Neutrophil (primary cell): Measurements from ENCODE around the gene CAMK2G.
"Not testable (repeated sequence)": the region's sequence is repeated elsewhere in the genome, so short reads cannot be mapped to it uniquely, and the experiment has no call there.

Source experiments
- H3K27ac ChIP-seq: fragments of 200-600 bp; sonication (generic); 2 replicates; pipeline ENCODE4 v1.5.1; 2016; ENCODE audit warnings: mild to moderate bottlenecking, moderate library complexity
- H3K27me3 ChIP-seq: fragments of 200-600 bp; sonication (generic); 2 replicates; pipeline ENCODE4 v1.6.0; 2016; ENCODE audit warnings: mild to moderate bottlenecking
- H3K36me3 ChIP-seq: fragments of 200-600 bp; sonication (generic); 2 replicates; pipeline ENCODE4 v1.5.1; 2017
- H3K4me1 ChIP-seq, 2 experiments: fragments of 200-600 bp in 1 of 2; sonication (generic) in 1 of 2; 1 replicate in 1 of 2; 2 replicates in 1 of 2; pipeline versions ENCODE4 v1.5.1 to v1.6.1; 2013 to 2016; ENCODE audit warnings: low read depth in 1 of 2, low read length in 1 of 2, mild to moderate bottlenecking in 1 of 2, moderate library complexity in 1 of 2; ENCODE audit not compliant: control insufficient read depth in 1 of 2, insufficient read depth in 1 of 2
- H3K4me3 ChIP-seq, 2 experiments: fragments of 200-600 bp in 1 of 2; sonication (generic) in 1 of 2; 1 replicate in 1 of 2; 2 replicates in 1 of 2; pipeline ENCODE4 v1.5.1; 2013 to 2016; ENCODE audit warnings: low read depth in 1 of 2, low read length in 1 of 2, mild to moderate bottlenecking in 1 of 2, moderate library complexity in 1 of 2
- H3K9me3 ChIP-seq: fragments of 200-600 bp; sonication (generic); 2 replicates; pipeline ENCODE4 v1.5.1; 2016
- CTCF ChIP-seq: fragments of 200-600 bp; sonication (generic); IDR thresholded peaks from 2 replicates; pipeline ENCODE4 v1.5.1; 2016; ENCODE audit warnings: antibody characterized with exemption

The CAMK2G gene

DNA sequence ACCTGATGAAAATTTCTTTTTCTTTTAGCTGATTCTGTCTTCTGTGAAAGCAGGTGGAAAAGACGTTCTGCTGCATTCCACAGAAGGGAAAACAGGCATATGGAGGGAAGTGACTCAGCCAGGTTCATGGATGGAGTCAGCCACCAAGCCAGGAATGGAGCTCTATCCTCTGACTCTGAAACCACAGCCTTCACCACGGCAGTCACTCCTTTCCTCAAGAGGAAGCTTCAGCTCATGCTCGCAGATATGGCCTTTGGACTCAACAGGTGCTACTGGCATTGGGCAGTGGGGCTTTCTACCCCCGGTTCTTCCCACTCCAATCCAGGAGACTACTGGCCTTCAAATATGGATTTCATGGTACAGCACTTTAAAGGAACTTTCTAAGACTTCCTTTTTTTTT lies 25.1 kb upstream of the CAMK2G start:
- Histone ChIP-seq H3K4me1 (peaks cover 22 to 24% of the 10 kb centered on the region in 2 experiments), H3K27ac (peak overlapping the region; percentile 47)

DNA sequence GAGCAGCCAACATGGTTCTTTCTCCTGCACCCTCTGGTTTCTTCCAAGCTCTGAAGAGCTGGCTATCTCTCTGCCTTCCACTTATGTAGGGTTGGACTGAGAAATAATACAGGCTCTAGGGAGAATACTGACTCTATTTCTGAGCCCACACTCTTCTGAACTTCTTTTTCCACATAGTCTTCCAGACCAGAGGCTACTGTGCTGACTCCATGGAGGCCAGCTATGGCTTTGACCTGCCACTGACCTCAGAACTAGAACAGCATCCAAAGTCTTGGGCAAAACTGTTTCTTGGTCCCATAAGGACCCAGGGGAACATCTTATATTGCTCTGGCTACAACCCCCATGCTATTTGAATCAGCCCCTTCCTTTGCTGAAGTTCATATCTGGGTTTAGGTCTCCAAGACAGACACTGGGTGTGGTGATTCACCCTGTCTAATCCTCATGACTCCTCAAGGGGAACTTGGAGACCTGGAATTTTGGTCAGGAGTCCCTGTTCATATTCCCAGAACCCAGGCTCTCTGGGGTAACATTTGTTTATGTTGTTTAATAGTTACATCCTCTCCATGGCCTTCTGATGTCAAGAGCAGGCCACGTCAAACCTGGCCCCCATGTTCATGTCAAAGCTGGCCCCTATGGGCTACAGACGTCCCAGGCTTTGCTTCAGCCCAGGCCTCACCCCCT lies 24.5 kb upstream of the CAMK2G start:
- Histone ChIP-seq H3K4me3 (no peak overlapping the region), H3K27me3 (no peaks in the 10 kb centered on the region), H3K27ac (peak overlapping the region; percentile 47), H3K4me1 (peaks cover 22 to 24% of the 10 kb centered on the region in 2 experiments), H3K9me3 (no peaks in the 10 kb centered on the region), H3K36me3 (no peaks in the 10 kb centered on the region)
- no peak for TF ChIP-seq CTCF

More for the DNA sequence above, 25.1 kb upstream of the CAMK2G start:
- no peak for TF ChIP-seq CTCF
- no peaks in the 10 kb centered on the region for H3K27me3 ChIP-seq
- no peak overlapping the region for H3K4me3 ChIP-seq
- H3K36me3 ChIP-seq, result no peaks in the 10 kb centered on the region
- no peaks in the 10 kb centered on the region for H3K9me3 ChIP-seq

DNA sequence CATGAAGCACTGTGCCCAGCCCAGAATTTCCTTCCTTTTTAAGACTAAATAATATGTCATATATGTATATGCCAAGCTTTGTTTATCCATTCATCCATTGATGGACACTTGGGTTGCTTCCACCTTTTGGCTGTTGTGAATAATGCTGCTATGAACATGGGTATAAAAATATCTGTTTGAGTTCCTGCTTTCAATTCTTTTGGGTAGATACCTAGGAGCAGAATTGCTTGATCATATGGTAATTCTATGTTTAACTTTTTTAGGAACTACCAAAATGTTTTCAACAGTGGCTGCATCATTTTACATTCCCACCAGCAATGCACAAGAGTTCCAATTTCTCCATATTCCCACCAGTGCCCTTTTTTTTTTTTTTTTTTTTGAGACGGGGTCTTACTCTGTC lies 23.3 kb upstream of the CAMK2G start:
- Histone ChIP-seq H3K4me3 (no peak overlapping the region), H3K36me3 (no peaks in the 10 kb centered on the region), H3K27ac (no peak overlapping the region), H3K4me1 (peaks cover 20 to 23% of the 10 kb centered on the region in 2 experiments), H3K9me3 (no peaks in the 10 kb centered on the region), H3K27me3 (no peaks in the 10 kb centered on the region)
- TF ChIP-seq CTCF, result no peak

DNA sequence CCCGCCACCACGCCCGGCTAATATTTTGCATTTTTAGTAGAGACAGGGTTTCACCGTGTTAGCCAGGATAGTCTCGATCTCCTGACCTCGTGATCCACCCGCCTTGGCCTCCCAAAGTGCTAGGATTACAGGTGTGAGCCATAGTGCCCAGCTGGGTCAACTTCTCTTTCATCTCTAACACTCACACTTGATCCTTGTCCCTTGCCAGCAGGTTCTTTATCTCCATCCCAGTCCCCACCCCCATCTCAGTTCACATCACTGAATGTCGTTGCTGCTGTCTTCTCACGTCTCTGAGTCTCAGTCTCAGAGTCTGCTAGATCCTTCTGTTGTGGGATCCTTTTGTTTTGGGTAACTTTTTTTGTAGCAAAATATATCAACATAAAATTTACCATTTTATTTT lies 21.0 kb upstream of the CAMK2G start:
- not testable (repeated sequence) for H3K27me3 ChIP-seq, H3K27ac ChIP-seq
- peaks cover 10 to 11% of the 10 kb centered on the region in 2 experiments for H3K4me1 ChIP-seq

GRCh38 chr10:73894245-73894971 lies 20.1 kb upstream of the CAMK2G start:
- Histone ChIP-seq H3K27ac (no peak overlapping the region), H3K27me3 (no peaks in the 10 kb centered on the region), H3K4me3 (no peak overlapping the region), H3K9me3 (no peaks in the 10 kb centered on the region), H3K4me1 (peaks cover 1 to 3% of the 10 kb centered on the region in 2 experiments), H3K36me3 (no peaks in the 10 kb centered on the region)
- no peak for TF ChIP-seq CTCF

More for the DNA sequence above, 21.0 kb upstream of the CAMK2G start:
- H3K36me3 ChIP-seq, H3K9me3 ChIP-seq, H3K4me3 ChIP-seq: not testable (repeated sequence)

DNA sequence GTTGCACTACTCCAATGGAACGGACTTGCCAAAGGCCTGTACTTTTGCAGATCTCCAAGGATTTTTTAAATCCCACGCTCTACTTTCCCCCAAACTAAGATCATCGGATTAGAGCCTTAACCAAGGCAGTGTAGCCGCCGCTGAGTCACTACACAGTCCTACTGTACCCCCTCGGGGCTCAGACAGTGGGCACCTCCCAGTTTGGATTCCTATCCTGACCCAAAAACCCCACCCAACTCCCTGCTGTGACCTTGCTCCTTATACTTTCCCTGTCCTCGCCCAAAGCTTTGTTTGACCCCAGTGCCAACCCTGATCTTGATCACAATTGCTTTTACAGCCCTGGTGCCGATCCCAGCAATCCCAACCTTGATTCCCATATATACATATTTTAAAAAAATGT lies 19.1 kb upstream of the CAMK2G start:
- H3K4me3 ChIP-seq, result no peak overlapping the region
- H3K27me3 ChIP-seq, result no peaks in the 10 kb centered on the region
- no peaks in the 10 kb centered on the region for H3K36me3 ChIP-seq
- no peaks in the 10 kb centered on the region for H3K9me3 ChIP-seq
- peaks cover 4 to 6% of the 10 kb centered on the region in 2 experiments for H3K4me1 ChIP-seq
- H3K27ac ChIP-seq, result no peak overlapping the region
- no peak for TF ChIP-seq CTCF
